Testis (tissue), 2 donors: ENCODE data around the gene DCAKD.

ENCODE experiments used
- CTCF ChIP-seq, 3 experiments: fragments of 450-650 bp in 2 of 3; fragments of 200-600 bp in 1 of 3; sonication (generic) in 1 of 3; IDR thresholded peaks; one replicate each; pipeline ENCODE4 v1.5.1; 2016 to 2019; ENCODE audit warnings: antibody characterized with exemption in 3 of 3, mild to moderate bottlenecking in 2 of 3, moderate library complexity in 1 of 3
- POLR2A ChIP-seq: fragments of 450-650 bp; IDR thresholded peaks from one replicate; pipeline ENCODE4 v1.6.1; 2017; ENCODE audit warnings: antibody characterized with exemption, mild to moderate bottlenecking, moderate library complexity

DNA sequence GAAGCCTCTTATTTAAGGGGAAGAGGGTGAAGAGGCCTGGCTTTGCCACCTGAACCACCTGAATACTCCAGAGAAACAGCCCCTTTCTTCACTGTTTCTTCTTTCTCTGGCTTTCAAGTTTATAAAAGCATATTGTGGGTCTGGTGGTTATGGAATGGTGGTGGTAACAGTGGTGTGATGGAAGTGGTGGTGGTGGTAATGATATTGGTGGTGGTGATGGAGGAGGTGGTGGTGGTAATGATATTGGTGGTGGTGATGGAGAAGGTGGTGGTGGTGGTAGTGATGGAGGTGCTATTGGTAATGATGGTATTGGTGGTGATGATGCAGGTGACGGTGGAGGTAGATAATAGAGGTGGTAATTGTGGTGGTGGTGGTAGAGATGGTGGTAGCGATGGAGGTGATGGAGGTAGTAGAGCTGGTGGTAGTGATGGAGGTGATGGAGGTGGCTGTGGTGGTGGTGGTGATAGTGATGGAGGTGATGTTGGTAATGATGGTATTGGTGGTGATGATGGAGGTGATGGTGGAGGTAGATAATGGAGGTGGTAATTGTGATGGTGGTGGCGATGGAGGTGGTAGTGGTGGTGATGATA is 69.2 kb downstream of the DCAKD start:
- TF ChIP-seq POLR2A: no peak
- TF ChIP-seq CTCF (IDR thresholded peaks at IDR 0.05): no peak
